HG02763 (cell line): ENCODE results near the gene NOTCH2.
"Not testable (repeated sequence)": the region's sequence is repeated elsewhere in the genome, so short reads cannot be mapped to it uniquely, and the experiment has no call there.

Experiments used
- ATAC-seq: cut with Tn5 transposase; IDR thresholded peaks from one replicate; pipeline ENCODE4 v1.9.1; 2021; ENCODE audit warnings: mild to moderate bottlenecking, moderate library complexity; ENCODE audit not compliant: unreplicated experiment

NOTCH2 gene

GRCh38 chr1:120069067-120069919, at the start of gene NOTCH2:
NOTCH2 (minus strand) TSS chr1:120069662; CDS start chr1:120069406, 256 bp downstream.
- ATAC-seq: not testable (repeated sequence)

GRCh38 chr1:120117371-120118177, 48.1 kb upstream of the NOTCH2 start:
- peak; percentile 61 for ATAC-seq

- ATAC-seq: not testable (repeated sequence)
Measured at GRCh38 chr1:120116094-120116493, 46.6 kb upstream of the NOTCH2 start.

- ATAC-seq: not testable (repeated sequence)
Measured at GRCh38 chr1:120113134-120113533, 43.7 kb upstream of the NOTCH2 start.

- ATAC-seq: not testable (repeated sequence)
Measured at GRCh38 chr1:120112212-120112611, 42.8 kb upstream of the NOTCH2 start.

GRCh38 chr1:120111771-120112170, 42.3 kb upstream of the NOTCH2 start:
- ATAC-seq: not testable (repeated sequence)

GRCh38 chr1:120111008-120111407, 41.5 kb upstream of the NOTCH2 start:
- ATAC-seq: not testable (repeated sequence)

GRCh38 chr1:120109656-120110055, 40.2 kb upstream of the NOTCH2 start:
- ATAC-seq: not testable (repeated sequence)

GRCh38 chr1:120109180-120109579, 39.7 kb upstream of the NOTCH2 start:
- ATAC-seq: not testable (repeated sequence)

GRCh38 chr1:120105288-120105687, 35.8 kb upstream of the NOTCH2 start:
- not testable (repeated sequence) for ATAC-seq

GRCh38 chr1:120103768-120104167, 34.3 kb upstream of the NOTCH2 start:
- not testable (repeated sequence) for ATAC-seq

- ATAC-seq: not testable (repeated sequence)
Measured at GRCh38 chr1:120101593-120101992, 32.1 kb upstream of the NOTCH2 start.

- ATAC-seq: not testable (repeated sequence)
Measured at GRCh38 chr1:120100590-120100989, 31.1 kb upstream of the NOTCH2 start.

- ATAC-seq: not testable (repeated sequence)
Measured at GRCh38 chr1:120098986-120099759, 29.7 kb upstream of the NOTCH2 start.

GRCh38 chr1:120096981-120097545, 27.6 kb upstream of the NOTCH2 start:
- not testable (repeated sequence) for ATAC-seq

GRCh38 chr1:120093548-120094181, 24.2 kb upstream of the NOTCH2 start:
- ATAC-seq: not testable (repeated sequence)

GRCh38 chr1:120092232-120093218, 23.1 kb upstream of the NOTCH2 start:
- ATAC-seq: not testable (repeated sequence)

GRCh38 chr1:120090830-120091229, 21.4 kb upstream of the NOTCH2 start:
- not testable (repeated sequence) for ATAC-seq

- not testable (repeated sequence) for ATAC-seq
Measured at GRCh38 chr1:120087959-120088358, 18.5 kb upstream of the NOTCH2 start.
